ENCODE results near the gene KSR1. TPM values are rescaled to one million over a fixed set of nuclear protein-coding genes. Genes with fewer than 3 reads are reported as not detected.

KSR1 gene
- total RNA-seq, 1 experiment from 2014 or later, result 41.7 TPM

DNA sequence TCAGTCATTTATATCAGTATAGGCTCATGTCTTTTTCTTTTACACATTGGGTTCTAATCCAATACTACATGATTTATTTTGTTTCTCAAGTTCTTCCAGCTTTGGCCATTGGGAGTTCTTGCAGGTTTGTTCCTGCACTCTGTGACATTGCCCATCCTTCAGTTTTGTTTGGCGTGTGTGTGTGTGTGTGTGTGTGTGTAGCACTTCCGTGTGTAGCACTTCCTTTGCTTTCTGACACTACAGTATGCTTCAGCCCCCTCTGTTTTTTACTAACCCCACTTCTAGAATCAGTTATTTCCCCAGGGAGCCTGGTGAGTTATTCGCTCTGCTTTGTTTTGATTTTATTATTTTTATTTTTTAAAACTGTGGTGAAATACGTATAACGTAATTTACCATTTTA is 99.1 kb downstream of the KSR1 start:
- CTCF ChIA-PET, result no interaction called here
- no TSS peak for BruUV-seq (replicated peaks)

DNA sequence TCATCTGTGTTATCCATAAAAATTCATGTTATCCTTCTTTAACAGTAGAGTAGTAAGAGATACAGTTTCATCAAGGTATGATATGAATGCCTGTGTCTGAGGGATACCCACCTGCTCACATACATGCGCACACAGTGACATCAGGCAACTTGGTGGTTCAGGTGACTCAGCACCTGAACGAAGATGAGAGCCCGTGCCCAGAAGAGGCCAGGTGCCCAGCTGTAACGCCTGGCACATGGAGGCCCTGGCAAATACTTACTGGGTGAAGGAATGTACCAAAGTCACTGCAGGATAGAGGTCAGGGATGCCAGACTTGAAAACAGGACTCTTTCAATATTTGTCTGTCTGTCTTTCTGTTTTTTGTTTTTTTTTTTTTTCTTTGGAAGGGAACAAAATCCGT is 102.1 kb downstream of the KSR1 start:
- no peak for DNase-seq (ENCODE audit: low spot score)
- ChIA-PET POLR2A (ENCODE audit: low non-redundant PET) (interaction anchor here (0.6 kb wide), 1 partner anchor 1699 kb away, joined by 3 read pairs; no protein-coding TSS in a partner anchor), CTCF (no interaction called here)
- Histone ChIP-seq H3K36me3 (ENCODE audit: insufficient read depth, low read length, poor library complexity, severe bottlenecking) (no peaks in the 10 kb centered on the region), H3K9me3 (ENCODE audit: low read depth, low read length, poor library complexity, severe bottlenecking) (no peaks in the 10 kb centered on the region), H3K27me3 (replicated peaks; ENCODE audit: insufficient read depth, low read depth, low read length, poor library complexity) (no peaks in the 10 kb centered on the region), H3K4me3 (ENCODE audit: low read depth, low read length, poor library complexity, severe bottlenecking) (no peak overlapping the region), H3K4me1 (ENCODE audit: insufficient read depth, low read length, poor library complexity, severe bottlenecking) (peaks cover 24% of the 10 kb centered on the region), H3K27ac (ENCODE audit: low read depth, low read length, poor library complexity, severe bottlenecking) (no peak overlapping the region)
- TF ChIP-seq CTCF (conservative IDR thresholded peaks at IDR 0.05; ENCODE audit: low read depth, low read length) (no peak), EZH2 (IDR thresholded peaks at IDR 0.05; ENCODE audit: borderline replicate concordance, low read depth, low read length, poor library complexity, severe bottlenecking) (no peak)
- intact Hi-C loops (cut with micrococcal nuclease; ENCODE audit: unreplicated experiment), result no loop called here
- no TSS peak for BruUV-seq (replicated peaks)

More for the DNA sequence above, 99.1 kb downstream of the KSR1 start:
- POLR2A ChIA-PET (ENCODE audit: low non-redundant PET), result no interaction called here
- Histone ChIP-seq H3K4me1 (ENCODE audit: insufficient read depth, low read length, poor library complexity, severe bottlenecking) (peaks cover 23% of the 10 kb centered on the region), H3K27ac (ENCODE audit: low read depth, low read length, poor library complexity, severe bottlenecking) (no peak overlapping the region), H3K27me3 (replicated peaks; ENCODE audit: insufficient read depth, low read depth, low read length, poor library complexity) (no peaks in the 10 kb centered on the region), H3K4me3 (ENCODE audit: low read depth, low read length, poor library complexity, severe bottlenecking) (no peak overlapping the region), H3K9me3 (ENCODE audit: low read depth, low read length, poor library complexity, severe bottlenecking) (no peaks in the 10 kb centered on the region), H3K36me3 (ENCODE audit: insufficient read depth, low read length, poor library complexity, severe bottlenecking) (no peaks in the 10 kb centered on the region)
- no peak for DNase-seq (ENCODE audit: low spot score)
- intact Hi-C loops (cut with micrococcal nuclease; ENCODE audit: unreplicated experiment), result no loop called here
- TF ChIP-seq CTCF (conservative IDR thresholded peaks at IDR 0.05; ENCODE audit: low read depth, low read length), result no peak
- no peak for TF ChIP-seq EZH2 (IDR thresholded peaks at IDR 0.05; ENCODE audit: borderline replicate concordance, low read depth, low read length, poor library complexity, severe bottlenecking)

GRCh38 chr17:27558842-27559505 is 102.7 kb downstream of the KSR1 start:
- CTCF ChIA-PET, result no interaction called here
- DNase-seq (ENCODE audit: low spot score), result no peak
- Histone ChIP-seq H3K36me3 (ENCODE audit: insufficient read depth, low read length, poor library complexity, severe bottlenecking) (no peaks in the 10 kb centered on the region), H3K27me3 (replicated peaks; ENCODE audit: insufficient read depth, low read depth, low read length, poor library complexity) (no peaks in the 10 kb centered on the region), H3K4me1 (ENCODE audit: insufficient read depth, low read length, poor library complexity, severe bottlenecking) (peaks cover 24% of the 10 kb centered on the region), H3K4me3 (ENCODE audit: low read depth, low read length, poor library complexity, severe bottlenecking) (peak overlapping the region; percentile 35), H3K27ac (ENCODE audit: low read depth, low read length, poor library complexity, severe bottlenecking) (peak overlapping the region; percentile 76), H3K9me3 (ENCODE audit: low read depth, low read length, poor library complexity, severe bottlenecking) (no peaks in the 10 kb centered on the region)
- no TSS peak for BruUV-seq (replicated peaks)
- TF ChIP-seq CTCF (conservative IDR thresholded peaks at IDR 0.05; ENCODE audit: low read depth, low read length), result no peak
- no peak for TF ChIP-seq EZH2 (IDR thresholded peaks at IDR 0.05; ENCODE audit: borderline replicate concordance, low read depth, low read length, poor library complexity, severe bottlenecking)
- POLR2A ChIA-PET (ENCODE audit: low non-redundant PET), result no interaction called here
- intact Hi-C loops (cut with micrococcal nuclease; ENCODE audit: unreplicated experiment), result no loop called here
